Cardiac fibroblast (primary cell): ENCODE data around the gene SAE1.
A peak's percentile ranks its signal among the peaks of the same experiment; 100 is the strongest.
"Not testable (repeated sequence)": the region's sequence is repeated elsewhere in the genome, so short reads cannot be mapped to it uniquely, and the experiment has no call there.

Experiments
- DNase-seq, 2 donors: peaks; one replicate each; pipeline versions ENCODE4 v3.0.0 to v3.0.0-alpha.2; 2010; ENCODE audit warnings: low read depth in 2 of 2
- H3K4me3 ChIP-seq, 2 donors: replicated peaks in 1 of 2; 1 replicate in 1 of 2; 2 replicates in 1 of 2; pipeline ENCODE4 v1.5.1; 2011; ENCODE audit warnings: low read depth in 2 of 2, low read length in 2 of 2, mild to moderate bottlenecking in 2 of 2, moderate library complexity in 1 of 2
- TF ChIP-seq, protein P1 (sequence below): IDR thresholded peaks from one replicate; pipeline ENCODE4 v1.5.1; 2011; ENCODE audit warnings: low read depth, mild to moderate bottlenecking, low read length, inconsistent platforms

The SAE1 gene

DNA sequence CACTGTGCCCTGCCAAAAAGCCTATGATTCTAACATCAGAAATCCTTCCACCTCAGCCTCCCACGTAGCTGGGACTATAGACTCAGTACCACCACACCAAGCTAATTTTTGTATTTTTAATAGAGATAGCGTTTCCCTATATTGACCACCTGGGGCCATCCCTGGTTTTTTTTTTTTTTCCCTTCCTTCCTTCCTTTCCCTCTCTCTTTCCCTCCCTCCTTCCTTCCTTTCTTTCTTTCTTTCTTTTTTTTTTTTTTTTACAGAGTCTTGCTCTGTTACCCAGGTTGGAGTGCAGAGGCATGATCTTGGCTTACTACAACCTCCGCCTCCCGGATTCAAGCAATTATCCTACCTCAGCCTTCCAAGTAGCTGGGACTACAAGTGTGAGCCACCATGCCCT lies 1.1 kb upstream of the SAE1 start:
- no peak for DNase-seq
- TF ChIP-seq, protein P1, sequence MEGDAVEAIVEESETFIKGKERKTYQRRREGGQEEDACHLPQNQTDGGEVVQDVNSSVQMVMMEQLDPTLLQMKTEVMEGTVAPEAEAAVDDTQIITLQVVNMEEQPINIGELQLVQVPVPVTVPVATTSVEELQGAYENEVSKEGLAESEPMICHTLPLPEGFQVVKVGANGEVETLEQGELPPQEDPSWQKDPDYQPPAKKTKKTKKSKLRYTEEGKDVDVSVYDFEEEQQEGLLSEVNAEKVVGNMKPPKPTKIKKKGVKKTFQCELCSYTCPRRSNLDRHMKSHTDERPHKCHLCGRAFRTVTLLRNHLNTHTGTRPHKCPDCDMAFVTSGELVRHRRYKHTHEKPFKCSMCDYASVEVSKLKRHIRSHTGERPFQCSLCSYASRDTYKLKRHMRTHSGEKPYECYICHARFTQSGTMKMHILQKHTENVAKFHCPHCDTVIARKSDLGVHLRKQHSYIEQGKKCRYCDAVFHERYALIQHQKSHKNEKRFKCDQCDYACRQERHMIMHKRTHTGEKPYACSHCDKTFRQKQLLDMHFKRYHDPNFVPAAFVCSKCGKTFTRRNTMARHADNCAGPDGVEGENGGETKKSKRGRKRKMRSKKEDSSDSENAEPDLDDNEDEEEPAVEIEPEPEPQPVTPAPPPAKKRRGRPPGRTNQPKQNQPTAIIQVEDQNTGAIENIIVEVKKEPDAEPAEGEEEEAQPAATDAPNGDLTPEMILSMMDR, result no peak

DNA sequence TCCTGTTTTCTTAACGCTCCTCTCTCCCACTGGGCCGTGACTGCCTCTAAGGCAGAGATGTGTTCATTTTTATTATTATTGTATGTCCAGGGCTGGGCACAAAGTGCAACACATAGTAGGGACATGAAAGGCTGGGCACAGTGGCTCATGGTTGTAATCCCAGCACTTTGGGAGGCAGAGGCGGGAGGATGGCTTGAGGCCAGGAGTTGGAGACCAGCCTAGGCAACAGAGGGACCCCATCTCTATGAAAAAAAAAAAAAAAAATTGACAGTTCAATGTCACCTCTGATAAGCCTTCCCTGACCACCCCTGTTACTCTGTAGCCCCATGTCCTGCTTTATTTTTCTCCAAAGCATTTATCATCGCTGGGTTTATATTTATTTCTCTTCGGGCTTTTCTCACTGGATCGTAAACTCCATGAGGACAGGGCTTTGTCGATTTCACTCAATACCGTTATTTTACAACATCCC lies 481 bp upstream of the SAE1 start:
- no peak for DNase-seq
- no peak overlapping the region for H3K4me3 ChIP-seq
- TF ChIP-seq, protein P1, result no peak

More for the DNA sequence above, 1.1 kb upstream of the SAE1 start:
- no peak overlapping the region for H3K4me3 ChIP-seq

DNA sequence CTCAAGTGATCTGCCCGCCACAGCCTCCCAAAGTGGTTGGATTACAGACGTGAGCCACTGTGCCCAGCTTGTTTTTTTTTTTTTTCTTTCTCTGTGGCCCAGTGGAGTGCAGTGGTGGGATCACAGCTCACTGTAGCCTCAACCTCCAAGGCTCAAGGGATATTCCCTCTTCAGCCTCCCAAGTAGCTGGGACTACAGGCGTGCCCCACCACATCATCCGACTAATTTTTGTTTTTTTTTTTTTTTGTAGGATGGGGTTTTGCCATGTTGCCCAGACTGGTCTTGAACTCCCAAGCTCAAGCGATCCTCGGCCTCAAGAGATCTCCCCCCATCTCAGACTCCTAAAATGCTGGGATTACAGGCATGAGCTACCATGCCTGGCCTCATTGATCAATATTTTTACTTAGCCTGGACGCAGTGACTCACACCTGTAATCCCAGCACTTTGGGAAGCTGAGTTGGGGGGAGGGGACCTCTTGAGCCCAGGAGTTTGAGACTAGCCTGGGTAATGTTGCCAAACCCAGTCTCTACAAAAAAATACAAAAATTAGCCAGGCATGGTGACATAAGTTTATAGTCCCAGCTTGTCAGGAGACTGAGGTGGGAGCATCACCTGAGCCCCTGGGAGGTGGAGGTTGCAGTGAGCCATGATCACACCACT lies 1.7 kb downstream of the SAE1 start:
- TF ChIP-seq, protein P1, result no peak
- peak overlapping the region in 1 of 2 donors; percentile 93 for H3K4me3 ChIP-seq

DNA sequence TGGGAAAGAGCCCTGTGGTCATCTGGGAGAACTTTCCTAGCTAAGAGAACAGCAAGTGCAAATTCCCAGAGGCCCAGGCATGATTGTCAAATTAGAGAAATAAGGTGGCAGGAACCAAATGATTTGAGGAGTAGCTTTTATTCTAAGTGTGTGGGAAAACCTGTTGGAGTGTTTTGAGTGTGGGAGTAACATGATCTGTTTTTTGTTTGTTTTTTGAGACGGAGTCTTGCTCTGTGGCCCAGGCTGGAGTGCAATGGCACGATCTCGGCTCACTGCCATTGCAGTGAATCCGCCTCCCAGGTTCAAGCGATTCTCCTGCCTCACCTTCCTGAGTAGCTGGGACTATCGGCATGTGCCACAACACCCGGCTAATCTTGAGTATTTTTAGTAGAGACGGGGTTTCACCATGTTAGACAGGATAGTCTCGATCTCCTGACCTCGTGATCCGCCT lies 2.4 kb downstream of the SAE1 start:
- TF ChIP-seq, protein P1, result no peak
- DNase-seq, result no peak
- no peak overlapping the region for H3K4me3 ChIP-seq

More for the DNA sequence above, 1.7 kb downstream of the SAE1 start:
- no peak for DNase-seq

DNA sequence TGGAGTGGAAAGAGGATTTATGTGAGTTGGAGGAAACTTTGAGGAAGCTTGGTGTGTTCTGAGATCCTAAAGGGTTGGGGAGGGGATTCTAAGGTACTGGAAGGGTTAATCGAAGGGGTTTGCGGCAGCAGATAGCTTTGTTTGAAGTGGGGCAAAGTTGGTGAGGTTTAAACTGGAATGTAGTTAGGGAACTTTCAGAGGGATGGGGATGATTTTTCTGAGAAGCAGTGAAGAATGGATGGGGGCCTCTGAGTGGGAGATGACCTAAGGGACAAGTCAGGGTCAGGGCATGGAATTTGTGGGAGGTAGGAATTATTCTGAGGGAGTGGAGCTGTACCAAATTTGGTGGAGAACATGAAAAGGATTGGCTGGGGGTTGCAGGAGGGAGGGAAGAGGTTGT lies 3.9 kb downstream of the SAE1 start:
- no peak for DNase-seq
- TF ChIP-seq, protein P1, result no peak
- H3K4me3 ChIP-seq, result no peak overlapping the region

DNA sequence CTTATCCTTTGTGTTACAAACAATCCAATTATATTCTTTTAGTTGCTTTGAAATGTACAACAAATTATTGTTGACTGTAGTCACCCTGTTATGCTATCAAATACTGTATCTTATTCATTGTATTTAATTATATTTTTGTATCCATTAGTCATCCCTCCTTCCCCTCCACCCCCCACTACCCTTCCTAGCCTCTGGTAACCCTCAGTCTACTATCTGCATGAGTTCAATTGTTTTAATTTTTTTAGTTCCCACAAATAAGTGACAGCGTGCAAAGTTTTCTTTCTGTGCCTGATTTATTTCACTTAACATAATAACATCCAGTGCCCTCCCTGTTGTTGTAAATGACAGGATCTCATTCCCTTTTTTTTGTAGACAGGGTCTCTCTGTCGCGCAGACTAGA lies 4.5 kb downstream of the SAE1 start:
- TF ChIP-seq, protein P1, result no peak
- no peak for DNase-seq
- H3K4me3 ChIP-seq, result no peak overlapping the region

DNA sequence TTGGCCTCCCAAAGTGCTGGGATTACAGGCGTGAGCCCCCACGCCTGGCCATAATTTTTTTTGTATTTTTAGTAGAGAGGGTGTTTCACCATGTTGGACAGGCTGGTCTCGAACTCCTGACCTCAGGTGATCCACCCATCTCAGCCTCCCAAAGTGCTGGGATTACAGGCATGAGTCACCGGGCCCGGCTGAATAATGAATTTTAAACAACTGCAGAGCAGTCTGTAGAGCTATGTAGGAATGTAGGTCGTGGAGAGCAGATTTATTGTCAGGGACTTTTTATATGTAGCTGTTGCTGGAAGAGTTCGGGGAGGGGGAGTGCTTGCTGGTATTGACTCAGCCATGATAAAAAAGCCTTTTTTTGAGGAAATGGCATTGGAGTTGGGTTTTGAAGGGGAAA lies 10.6 kb downstream of the SAE1 start:
- DNase-seq, result peak; percentile 35 to 50
- not testable (repeated sequence) for H3K4me3 ChIP-seq
